ENCODE results near the gene AIM2.
"Not testable (repeated sequence)": the region's sequence is repeated elsewhere in the genome, so short reads cannot be mapped to it uniquely, and the experiment has no call there.

The AIM2 gene

DNA sequence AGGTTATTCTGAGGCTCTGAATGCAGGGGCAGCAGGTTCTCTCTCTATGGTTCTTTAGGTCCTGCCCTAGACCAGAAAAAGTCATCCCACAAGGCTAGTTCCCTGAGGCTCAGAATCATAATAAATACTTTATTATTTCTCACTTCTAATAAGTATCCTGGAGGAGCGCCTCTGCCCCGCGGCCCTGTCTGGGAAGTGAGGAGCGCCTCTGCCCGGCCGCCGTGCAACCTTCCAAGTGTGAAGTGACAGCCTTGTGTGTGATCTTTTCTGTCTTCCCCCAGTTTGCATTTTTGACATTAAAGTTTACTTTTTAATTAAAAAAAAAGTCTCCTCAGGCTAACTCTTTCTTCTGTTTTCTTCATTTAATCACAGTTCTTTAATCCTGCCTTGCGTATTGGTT is 11.5 kb downstream of the AIM2 start:
- no peak overlapping the region for H3K4me3 ChIP-seq (ENCODE audit: low read length)
- TF ChIP-seq, protein P1, sequence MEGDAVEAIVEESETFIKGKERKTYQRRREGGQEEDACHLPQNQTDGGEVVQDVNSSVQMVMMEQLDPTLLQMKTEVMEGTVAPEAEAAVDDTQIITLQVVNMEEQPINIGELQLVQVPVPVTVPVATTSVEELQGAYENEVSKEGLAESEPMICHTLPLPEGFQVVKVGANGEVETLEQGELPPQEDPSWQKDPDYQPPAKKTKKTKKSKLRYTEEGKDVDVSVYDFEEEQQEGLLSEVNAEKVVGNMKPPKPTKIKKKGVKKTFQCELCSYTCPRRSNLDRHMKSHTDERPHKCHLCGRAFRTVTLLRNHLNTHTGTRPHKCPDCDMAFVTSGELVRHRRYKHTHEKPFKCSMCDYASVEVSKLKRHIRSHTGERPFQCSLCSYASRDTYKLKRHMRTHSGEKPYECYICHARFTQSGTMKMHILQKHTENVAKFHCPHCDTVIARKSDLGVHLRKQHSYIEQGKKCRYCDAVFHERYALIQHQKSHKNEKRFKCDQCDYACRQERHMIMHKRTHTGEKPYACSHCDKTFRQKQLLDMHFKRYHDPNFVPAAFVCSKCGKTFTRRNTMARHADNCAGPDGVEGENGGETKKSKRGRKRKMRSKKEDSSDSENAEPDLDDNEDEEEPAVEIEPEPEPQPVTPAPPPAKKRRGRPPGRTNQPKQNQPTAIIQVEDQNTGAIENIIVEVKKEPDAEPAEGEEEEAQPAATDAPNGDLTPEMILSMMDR (IDR thresholded peaks at IDR 0.05; ENCODE audit: insufficient read depth, low read depth, low read length, missing control alignments): no peak
- DNase-seq (ENCODE audit: low read depth): no peak

DNA sequence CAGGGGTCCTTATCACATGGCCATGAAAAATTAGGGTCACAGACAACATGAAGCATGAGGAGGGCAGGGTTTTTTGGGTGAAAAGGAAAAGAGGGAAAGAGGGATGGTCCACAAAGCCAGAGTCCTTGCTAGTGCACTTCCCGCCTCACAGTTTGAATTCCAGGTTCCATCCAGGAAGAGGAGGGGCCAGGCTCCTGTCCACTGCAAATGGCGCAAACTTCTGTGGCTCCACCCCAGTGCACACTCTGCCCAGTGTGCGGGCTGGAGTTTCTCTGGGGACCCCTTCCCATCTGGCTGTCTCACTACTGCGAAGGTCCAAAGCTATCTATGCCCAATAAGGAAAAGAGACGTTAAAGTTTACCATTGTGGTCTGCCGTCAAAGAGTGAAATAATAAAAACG is 17.8 kb downstream of the AIM2 start:
- TF ChIP-seq, protein P1 (IDR thresholded peaks at IDR 0.05; ENCODE audit: insufficient read depth, low read depth, low read length, missing control alignments): no peak
- no peak overlapping the region for H3K4me3 ChIP-seq (ENCODE audit: low read length)
- no peak for DNase-seq (ENCODE audit: low read depth)

DNA sequence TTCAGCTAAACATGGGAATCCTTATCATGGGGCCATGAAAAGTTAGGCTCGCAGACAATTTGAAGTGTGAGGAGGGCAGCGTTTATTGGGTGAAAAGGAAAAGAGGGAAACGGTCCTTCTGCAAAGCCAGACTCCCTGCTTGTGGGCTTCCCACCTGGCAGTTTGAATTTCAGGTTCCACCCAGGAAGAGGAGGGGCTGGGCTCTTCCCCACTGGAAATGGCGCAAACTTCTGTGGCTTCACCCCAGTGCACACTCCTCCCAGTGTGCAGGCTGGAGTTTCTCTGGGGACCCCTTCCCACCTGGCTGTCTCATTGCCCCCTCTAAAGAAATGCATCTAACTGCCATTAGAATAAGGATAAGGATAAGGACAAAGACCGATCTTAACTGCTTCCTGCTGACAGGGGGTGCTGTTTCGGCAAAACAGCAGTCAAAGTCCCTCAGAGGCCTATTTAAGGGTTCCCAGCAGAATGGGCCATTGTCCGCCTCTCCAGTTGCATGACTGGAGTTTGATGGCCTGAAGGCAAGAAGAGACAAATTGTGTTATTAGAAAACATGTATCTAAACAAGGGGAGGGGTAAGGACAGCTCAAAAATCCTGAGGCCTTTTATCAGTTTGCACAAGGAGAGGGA is 20.4 kb downstream of the AIM2 start:
- no peak overlapping the region for H3K4me3 ChIP-seq (ENCODE audit: low read length)
- TF ChIP-seq, protein P1 (IDR thresholded peaks at IDR 0.05; ENCODE audit: insufficient read depth, low read depth, low read length, missing control alignments): no peak

DNA sequence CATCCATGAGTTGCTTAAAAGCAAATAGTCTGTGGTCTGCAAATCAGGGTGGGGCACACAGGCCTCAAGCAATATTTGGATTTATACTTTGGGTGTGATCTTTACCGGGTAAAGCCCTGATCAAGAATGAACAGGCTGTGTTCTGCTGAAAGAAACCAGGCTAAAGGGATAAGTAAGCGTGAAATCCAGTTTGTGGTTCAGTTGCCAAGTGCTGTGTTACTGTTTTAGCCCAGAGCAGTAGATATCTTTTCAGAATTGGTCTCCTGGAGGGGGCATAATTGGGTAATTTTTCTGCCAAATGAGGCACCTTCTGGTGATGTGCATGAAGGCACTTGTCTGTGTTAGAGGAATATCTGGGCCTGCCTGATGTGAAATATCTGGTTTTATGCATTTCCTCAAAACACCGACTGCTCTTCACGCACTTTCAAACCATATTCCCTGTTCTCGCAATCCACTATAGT is 21.4 kb downstream of the AIM2 start:
- no peak overlapping the region for H3K4me3 ChIP-seq (ENCODE audit: low read length)
- DNase-seq (ENCODE audit: low read depth): peak; percentile 72
- TF ChIP-seq, protein P1 (IDR thresholded peaks at IDR 0.05; ENCODE audit: insufficient read depth, low read depth, low read length, missing control alignments): peak; percentile 8

More for the DNA sequence above, 20.4 kb downstream of the AIM2 start:
- no peak for DNase-seq (ENCODE audit: low read depth)

DNA sequence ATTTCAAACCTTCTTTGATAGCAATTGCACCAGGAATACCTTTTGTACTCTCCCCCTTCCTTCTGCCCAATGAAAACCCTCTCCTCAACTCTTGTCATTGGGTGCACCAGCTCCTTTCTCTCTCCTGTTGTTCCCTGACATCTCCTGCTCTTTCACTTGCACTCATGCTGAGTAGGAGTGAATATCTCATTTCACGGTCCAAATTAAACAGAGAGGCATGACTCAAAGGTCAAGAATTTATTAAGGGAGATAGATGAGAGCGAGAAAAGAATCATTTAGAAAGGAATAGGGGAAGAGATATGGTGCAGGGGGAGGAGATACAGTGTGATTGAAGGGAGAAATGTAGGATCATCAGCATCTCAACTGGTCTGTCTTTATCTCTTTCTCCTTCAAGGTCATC is 22.1 kb downstream of the AIM2 start:
- no peak overlapping the region for H3K4me3 ChIP-seq (ENCODE audit: low read length)
- DNase-seq (ENCODE audit: low read depth): peak; percentile 50
- TF ChIP-seq, protein P1 (IDR thresholded peaks at IDR 0.05; ENCODE audit: insufficient read depth, low read depth, low read length, missing control alignments): no peak

DNA sequence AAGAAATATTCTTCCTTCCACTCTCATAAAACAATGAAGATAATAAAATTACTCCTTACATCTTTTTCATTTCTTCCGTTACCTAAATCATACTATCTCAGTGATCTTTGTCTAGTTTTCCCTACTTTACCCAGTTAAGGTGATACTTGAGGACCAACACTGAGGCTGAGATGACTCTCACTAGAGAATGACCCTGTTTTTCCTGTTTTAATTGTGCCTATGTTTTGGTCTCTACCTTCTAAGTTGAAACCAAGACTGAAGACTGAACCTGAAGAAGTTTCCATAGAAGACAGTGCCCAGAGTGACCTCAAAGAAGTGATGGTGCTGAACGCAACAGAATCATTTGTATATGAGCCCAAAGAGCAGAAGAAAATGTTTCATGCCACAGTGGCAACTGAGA is 25.1 kb downstream of the AIM2 start:
- DNase-seq (ENCODE audit: low read depth): no peak
- TF ChIP-seq, protein P1 (IDR thresholded peaks at IDR 0.05; ENCODE audit: insufficient read depth, low read depth, low read length, missing control alignments): no peak

DNA sequence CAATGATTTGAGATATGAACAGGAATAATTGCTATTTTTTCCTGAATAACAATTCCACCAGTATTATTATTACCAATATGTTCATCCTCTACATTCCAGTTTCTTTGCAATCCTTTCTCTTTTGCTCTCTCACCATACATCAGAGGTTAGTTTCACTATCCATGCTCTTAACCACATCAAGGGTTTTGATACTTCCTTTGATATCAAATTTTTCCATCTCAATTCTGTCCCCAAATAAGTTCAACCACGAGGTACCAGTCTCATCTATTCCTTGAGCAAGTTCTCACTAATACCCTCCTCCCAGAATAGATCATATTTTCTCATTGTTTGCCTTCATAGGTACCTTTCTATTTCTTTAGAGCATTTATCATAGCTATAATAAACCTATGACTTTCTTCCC is 30.1 kb downstream of the AIM2 start:
- not testable (repeated sequence) for H3K4me3 ChIP-seq (ENCODE audit: low read length); DNase-seq (ENCODE audit: low read depth)

More for the DNA sequence above, 25.1 kb downstream of the AIM2 start:
- no peak overlapping the region for H3K4me3 ChIP-seq (ENCODE audit: low read length)

Measured in epithelial cell of esophagus (primary cell).